HL-60/S4 (cell line): ENCODE measurements around the gene NAT16.
"Not testable (repeated sequence)": the region's sequence is repeated elsewhere in the genome, so short reads cannot be mapped to it uniquely, and the experiment has no call there.

ENCODE experiments used
- in situ Hi-C: fragments of 300-500 bp; cut with MboI; formaldehyde crosslinking; loops from 2 replicates; pipeline ENCODE4 v1.14.3; 2022; ENCODE audit warnings: low sequenced_read_pairs

Gene NAT16

DNA sequence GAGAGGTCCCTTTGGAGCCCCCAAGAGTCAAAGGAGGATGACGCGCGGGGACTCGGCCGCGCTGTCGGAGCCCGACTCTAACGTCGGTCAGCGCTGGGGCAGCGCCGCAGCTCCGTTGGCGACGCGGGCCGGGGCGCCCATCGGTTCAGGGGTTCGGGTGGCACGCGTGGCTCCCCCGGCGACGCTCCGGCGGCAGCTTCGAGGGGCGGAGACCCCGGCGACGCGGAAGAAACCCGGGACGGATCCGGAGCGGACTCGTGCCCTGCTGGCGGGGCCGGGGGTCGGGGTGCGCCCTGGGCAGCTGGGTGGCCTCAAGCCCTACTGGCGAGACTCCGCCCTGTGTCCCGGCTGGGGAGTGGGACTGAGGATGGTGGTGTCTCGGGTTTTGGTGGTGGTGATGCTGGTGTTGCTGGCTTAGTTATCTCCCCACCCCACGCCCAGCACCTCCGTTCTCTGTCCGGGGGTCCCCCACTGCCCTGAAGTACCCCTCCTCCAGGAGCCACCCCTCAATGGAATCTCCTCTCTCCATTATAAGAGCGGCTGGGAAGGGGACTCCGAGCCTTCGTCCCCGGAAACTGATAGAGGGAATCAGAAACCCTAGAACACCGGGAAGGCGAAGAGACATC is at the start of gene NAT16:
Gene NAT16, minus strand, starts transcription at position 164 of the 626 bp plus-strand sequence. CDS start 5,486 bp downstream, outside the sequence.
- in situ Hi-C loops = no loop called here

DNA sequence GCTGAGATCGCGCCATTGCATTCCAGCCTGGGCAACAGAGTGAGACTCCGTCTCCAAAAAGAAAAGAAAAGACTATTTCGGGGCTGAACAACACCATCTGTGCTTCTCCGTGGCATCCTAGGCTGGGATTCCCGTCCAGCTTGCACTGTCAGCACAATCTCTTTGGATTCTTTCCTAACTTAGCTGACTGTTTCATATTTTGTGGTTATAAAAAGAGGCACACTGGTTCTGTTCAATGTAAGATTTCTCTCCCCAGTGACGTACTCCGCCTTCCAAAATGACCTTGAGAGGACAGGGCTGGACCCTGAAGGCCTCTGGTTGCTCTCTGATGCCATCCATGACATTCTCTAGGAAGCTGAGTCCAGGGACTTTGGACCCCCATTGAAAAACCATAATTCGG is 46.6 kb upstream of the NAT16 start:
- in situ Hi-C loops = no loop called here

DNA sequence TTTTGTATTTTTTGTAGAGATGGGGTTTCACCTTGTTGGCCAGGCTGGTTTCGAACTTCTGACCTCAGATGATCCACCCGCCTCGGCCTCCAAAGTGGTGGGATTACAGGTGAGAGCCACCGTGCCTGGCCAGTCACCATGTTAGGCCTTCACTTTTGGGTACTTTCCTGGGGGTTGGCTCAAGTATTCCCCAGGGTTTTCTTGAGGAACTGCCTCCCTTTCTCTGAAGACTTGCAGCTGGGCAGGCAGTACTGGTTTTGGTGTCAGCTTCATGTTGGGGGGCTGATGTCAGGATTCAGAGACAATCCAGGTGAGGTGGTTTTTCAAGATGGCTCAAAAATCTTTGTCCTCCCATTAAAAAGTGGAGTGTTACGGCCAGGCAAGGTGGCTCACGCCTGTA is 45.6 kb upstream of the NAT16 start:
- in situ Hi-C loops = no loop called here

DNA sequence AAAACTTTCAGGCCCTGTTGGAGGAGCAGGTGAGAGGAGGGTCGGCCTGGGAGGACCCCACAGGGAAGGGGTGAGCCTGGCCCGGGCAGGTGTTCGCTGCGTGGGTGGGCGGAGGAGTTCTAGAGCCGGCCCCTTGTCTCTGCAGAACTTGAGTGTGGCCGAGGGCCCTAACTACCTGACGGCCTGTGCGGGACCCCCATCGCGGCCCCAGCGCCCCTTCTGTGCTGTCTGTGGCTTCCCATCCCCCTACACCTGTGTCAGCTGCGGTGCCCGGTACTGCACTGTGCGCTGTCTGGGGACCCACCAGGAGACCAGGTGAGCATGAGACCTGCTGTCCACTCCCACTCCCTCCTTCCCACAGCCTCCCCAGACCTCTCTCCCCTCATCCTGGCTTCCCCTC is 43.4 kb upstream of the NAT16 start:
- in situ Hi-C loops = no loop called here

DNA sequence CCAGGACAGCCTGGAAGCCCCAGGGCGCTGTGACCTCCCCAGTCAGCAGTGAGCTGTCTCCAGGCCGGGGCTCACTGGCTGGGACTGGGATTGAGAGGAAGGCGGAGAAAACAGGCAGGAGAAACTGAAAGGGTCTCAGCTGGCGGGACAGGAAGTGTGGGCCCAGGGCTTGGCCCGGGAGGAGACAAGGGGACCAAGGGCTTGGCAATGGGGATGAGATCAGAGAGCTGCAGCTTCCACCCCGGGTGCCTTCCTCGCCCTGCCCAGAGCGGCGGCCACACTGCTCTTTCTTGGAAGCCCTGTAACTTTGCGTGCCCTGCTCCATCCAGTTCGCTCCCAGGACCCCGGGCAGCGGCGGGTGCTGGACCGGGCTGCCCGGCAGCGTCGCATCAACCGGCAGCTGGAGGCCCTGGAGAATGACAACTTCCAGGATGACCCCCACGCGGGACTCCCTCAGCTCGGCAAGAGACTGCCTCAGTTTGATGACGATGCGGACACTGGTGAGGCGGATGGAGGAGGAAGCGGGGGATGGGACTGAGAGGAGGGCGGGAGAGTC is 42.3 kb upstream of the NAT16 start:
- in situ Hi-C loops = no loop called here

DNA sequence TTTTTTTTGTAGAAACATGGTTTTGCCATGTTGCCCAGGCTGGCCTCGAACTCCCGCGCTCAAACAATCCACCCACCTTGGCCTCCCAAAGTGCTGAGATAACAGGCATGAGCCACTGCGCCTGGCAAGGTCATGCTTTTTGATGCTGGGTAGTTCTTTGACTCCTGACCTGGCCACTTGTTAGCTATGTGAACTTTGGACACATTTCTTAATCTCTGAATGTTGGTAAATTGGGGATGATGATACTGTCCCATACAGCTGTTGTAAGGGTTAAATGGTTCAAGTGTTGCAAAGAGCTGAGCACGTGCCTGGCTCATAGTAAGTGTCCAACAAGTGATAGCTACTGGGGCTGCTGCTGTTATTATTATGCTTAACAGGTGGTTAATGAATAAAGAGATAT is 40.2 kb upstream of the NAT16 start:
- in situ Hi-C loops = no loop called here

DNA sequence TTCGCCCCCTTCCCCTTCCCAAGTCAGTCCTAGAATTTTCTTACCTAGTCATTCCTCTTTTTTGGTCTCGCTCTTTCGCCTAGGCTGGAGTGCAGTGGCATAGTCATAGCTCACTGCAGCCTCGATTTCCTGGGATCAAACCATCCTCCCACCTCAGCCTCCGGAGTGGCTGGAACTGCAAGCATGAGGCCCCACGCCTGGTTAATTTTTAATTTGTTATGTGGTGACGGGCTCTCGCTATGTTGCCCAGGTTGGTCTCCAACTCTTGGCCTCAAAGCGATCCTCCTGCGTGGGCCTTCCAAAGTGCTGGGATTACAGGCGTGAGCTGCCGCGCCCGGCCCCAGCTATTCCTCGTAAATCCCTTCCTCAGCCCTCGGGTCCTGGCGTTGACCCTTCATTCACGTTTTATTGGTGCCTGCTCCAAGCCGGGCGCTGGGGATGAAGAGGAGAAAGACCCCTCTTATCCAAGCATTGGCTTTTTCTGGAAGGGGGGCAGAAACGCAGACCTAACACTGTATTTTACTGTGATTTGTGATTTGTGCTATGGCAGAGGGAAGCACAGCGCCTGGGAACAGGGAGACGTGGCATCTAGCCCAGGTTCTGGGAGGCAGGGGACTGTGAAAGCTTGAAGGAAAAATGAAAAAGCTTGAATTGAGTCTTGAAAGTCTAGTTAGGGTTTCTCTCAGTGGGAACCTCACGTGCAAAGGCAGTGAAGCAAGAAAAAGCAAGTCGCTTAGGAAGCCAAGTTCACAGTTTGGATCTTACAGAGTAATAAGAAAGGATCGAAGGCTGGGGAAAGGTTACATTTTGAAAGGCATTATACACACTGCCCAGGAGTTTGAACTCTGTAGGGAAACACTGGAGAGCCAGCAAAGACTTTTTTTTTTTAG is 38.4 kb upstream of the NAT16 start:
- in situ Hi-C loops = no loop called here

DNA sequence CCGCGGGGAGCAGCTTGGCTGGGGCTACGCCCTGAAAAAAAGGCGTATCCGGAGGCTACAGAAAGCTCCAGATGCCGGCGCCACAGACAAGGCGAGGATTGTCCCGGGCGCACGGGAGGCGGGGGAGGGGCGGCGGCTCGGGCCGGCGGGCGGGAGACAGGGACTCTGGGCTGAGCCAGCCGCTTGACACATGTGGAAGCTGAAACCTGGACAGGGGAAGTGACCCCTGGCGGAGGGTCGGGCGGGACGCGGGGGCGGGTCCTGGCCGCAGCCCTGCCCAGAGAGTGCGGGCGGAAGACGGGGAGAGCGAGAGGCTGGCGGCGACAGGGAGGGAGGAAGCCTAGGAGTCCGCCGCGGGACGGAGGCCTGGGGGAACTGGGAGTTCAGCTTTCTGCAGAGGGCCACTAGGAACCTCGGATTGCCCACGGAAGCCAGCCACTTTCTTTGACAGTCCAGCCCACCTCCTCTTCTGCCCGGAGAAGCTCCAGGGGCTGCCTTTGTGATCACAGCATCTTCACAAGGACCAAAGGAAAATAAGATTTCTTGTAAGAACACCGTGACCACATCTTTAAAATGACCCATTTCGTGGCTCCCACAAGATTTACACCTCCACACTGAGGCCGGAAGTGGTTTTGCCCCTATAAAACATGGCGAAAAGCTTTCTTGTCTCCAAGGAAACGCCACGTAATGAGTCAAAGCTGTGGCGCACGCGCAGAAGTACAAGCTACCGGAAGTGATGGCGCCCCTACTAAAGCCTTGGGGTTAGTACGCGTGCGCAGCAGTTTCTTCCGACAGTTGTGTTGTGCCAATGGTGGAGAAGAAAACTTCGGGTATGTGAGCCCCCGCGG is 37.5 kb upstream of the NAT16 start, which contains the start of the genes PLOD3 and ZNHIT1:
Gene PLOD3, minus strand, starts transcription at position 194 of the 848 bp plus-strand sequence. CDS start 307 bp downstream, outside the sequence.
Gene ZNHIT1, plus strand, starts transcription at position 778 of the 848 bp plus-strand sequence. Its CDS starts 31 bp downstream, at position 809.
- in situ Hi-C loops = no loop called here

DNA sequence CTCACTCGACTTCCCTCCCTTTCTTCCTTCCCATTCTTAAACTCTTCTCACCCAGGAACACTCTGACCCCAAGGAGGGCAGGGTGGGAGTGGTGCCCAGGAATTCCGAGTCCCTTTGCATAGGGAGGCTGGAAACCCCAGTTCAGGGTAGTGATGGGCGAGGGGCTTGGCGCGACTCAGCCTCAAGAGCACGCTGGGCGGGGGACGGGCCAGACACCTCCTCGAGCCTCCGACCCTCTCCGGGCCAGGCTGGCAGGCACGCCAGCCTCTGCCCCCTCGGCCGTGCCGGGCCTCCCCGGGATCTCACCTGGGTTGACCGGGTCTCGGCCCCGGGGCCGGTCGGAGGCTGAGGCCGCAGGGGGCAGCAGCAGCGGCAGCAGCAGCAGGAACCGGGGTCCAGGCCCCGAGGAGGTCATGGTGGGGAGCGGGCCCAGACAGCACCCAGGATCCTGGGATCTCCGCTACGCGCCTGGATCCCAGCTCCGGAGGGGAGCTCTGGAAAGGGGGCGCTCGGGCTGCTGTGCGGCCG is 36.8 kb upstream of the NAT16 start:
- in situ Hi-C loops = no loop called here

DNA sequence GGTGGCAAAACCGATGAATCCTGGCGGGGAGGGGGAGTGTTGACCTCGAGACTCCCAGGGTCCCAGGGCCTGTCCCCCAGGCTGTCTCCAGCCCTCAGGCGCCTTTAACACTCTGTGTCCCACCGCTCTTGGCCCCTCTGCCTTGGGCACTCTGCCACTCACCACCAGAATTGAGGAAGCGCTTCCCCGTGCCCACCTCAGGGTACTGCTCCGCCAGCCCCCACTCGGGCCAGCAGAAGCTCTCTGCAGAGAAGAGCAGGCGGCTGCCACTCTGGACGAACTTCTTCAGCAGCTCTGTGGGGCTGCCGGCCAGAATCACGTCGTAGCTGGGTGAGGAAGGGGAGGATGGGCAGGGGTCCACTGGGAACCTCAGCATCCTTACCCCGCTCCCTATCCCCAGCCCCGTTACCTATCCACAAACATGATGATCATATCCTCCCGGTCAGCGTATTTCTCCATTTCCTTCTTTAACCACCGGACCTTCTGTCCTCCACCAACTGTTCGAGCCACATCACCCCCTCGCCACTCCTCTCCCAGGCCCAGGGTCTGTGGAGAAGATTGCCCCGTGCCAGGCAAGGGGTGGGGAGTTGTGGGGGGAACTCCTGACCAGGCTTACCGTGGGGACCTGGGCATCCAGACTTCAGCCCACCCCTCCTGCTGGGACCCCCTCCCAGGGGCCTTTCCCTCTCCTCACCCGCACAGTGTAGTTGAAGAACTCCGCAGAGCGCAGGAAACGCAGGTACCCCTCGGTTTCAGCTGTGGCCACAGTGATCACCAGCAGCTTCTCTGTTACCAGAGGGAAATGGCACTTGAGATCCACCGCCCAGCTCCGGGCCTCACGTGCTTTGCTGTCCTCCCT is 36.1 kb upstream of the NAT16 start:
- in situ Hi-C loops = no loop called here

DNA sequence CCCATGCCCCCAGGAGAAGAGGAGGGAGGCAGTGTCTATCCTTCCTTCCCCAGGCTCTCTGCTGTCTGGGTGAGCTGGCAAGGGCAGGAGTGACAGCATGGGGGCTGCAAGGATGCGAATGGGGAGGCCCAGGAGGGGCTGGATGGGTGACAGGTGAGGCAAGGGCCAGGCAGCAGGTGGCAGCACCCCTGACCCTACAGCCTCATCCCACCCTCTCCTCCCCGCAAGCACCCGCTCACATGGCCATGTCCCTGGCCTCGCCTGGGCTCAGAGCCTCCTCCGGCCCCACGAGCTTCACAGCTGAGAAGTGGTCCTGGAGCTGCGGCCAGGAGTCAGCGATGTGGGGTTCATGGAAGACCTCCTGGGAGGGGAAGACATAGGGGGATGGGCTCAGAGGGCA is 31.9 kb upstream of the NAT16 start:
- in situ Hi-C loops = no loop called here

DNA sequence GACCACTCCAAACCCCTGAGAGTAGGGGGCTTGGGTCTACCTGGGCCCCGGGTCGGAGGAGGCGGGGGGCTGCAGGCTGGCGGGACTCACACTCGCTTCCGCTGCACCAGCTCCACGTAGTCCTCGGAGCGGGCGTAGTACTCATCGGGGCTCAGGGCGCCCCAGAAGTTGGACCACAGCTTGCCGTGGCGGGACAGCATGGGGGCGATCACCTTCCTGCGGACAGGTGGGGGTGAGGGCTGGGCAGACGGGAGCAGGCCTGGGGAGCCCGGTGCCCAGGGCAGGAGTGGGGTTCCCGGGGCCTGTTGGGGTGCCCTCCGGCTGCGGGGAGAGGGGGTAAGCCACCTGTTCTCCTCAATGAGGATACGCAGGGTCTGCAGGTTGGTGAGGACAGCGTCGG is 31.4 kb upstream of the NAT16 start:
- in situ Hi-C loops = no loop called here

DNA sequence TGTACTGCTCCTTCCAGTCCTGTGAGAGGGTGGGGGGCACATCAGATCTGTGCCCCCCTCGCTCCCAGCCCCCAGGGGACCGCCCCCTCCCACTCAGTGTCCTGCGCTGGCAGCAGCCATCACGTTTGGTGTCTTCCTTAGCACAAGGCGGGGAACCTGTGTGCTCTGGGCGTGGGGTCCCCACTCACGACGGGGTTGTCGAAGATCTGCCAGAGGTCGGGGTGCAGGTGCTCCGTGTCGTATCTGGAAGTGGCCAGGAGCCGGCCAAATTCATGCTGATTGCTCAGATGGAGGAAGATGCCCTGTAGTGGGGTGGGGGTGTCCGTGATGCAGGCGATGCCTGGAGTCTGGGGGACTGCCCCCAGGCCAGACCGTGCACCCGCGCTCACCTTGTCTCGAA is 30.1 kb upstream of the NAT16 start:
- in situ Hi-C loops = no loop called here

DNA sequence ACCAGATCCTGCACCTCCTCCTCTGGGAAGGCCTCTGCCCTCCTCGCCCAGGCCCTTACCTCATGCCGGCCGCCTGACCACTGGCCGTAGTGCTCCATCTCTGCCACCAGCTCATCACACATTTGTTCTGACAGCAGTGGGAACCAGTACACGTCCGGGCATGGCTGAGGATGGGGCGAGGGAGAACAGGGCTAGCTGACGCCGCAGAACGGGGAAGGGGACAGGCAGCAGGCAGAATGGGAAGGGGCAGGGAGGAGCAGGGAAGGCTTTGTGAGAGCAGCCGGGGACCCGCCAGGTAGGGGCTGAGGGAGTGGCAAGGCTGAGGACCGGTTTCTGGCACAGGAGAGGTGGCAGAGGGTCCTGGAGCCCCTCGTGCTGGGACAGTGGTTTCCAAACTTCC is 28.7 kb upstream of the NAT16 start:
- in situ Hi-C loops = no loop called here

DNA sequence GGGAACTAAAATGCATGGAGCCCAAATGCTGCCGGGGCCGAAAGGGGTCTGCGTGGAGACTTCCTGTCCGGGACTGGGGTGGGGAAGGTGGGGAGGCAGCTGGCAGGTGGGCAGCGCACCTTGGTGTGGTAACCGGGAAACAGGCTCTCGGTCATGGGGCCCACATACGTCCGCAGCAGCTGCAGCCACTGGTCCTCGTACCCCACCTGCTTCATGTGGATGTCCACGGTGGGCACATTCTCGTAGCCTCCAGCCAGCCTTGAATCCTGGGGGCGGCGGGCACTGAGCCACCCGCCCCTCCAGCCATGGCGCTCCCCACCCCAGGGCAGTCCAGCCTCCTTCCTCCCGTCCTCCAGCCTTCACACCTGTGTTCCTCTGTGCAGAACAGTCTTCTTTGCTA is 27.4 kb upstream of the NAT16 start:
- in situ Hi-C loops = no loop called here

DNA sequence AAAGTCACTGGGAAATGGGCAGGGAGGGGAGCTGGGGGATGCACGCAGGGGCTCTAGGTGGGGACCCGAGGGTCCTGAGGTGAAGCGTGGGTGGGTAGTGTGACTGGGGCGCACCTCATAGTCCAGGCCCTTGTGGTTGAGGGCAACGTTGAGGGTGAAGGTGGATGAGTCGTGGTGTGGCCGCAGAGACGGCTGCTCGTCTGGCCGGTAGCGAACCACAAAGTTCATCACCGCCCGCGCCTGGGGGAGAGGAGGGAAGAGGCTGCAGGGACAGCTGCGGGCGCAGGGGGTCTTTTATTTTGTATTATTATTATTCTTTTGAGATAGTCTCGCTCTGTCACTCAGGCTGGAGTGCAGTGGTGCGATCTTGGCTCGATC is 26.6 kb upstream of the NAT16 start:
- in situ Hi-C loops = no loop called here

DNA sequence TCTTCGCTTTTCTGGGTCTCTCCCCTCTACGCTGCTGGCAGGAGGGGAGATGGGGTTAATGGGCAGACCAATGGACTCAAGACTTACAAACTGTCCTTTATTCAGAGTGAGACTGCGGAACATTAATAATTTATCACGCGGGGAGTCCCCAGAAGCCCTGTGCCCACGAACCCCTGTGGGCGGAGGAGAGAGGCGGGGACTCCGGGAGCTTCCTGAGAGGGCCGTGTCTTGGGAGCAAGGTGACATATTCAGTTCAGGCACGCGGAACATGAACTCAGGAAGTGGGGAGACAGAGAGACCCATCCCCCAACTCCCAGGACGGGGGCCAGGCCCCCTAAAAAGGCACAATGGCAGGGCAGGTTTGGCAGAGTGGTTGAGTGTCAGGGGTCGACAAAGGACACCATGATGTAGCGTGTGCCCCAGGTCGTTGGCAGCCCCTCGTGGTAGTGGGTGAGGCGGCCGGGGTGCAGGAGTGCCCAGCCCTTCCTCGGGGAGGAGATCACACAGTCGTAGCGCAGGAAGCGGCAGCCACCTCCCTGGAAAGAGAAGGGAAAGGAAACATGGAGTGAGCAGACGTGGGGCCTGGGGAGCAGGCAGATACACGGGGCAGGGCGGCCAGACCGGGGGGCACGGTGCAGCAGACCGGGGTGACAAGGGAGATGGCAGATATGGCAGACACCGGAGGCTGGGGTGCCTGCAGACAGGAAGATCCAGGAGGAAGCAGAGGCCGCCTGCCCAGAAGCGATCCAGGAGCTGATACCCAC is 26.0 kb upstream of the NAT16 start:
- in situ Hi-C loops = no loop called here

DNA sequence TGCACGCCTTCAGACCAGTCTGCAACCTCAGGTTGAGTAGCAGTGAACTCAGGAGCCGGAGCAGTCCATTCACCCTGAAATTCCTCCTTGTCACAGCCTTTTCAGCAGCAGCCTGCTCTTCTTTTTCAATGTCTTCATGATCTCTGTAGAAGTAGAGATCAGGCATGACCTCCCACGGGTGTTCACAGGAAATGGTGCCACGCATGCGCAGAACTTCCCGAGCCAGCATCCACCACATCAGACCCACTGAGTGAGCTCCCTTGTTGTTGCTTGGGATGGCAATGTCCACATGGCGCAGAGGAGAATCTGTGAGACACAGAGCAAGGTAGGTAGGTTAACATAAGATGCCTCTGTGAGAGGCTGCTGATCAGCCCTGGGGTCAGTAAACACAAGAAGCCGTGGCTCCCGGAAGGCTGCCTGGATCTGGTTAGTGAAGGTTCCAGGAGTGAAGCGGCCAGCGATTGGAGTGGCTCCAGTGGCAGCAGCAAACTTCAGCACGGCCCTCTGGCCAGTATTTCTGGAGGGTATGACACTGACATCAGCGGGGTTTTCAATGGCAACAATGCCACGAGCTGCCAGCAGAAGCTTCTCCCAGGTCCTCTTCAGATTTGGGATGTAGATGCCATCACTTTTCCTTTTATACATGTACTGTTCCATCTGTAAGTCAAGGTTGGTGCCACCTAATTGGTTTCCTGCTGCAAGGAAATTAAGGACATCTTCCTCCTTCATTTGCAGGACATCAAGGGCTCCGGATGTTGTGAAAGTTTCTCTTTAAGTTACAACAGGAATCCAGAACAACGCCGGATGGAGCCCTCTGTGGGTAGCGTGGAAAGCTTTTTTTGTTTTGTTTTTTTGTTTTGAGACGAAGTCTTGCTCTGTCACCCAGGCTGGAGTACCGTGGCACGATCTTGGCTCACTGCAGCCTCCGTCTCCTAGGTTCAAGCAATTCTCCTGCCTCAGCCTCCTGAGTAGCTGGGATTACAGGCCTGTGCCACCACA is 23.9 kb upstream of the NAT16 start:
- in situ Hi-C loops = not testable (repeated sequence)
